NB4 (cell line): ENCODE measurements around the gene ABI1.

Experiments used
- CTCF ChIP-seq: IDR thresholded peaks from one replicate; pipeline ENCODE4 v1.5.1; 2012; ENCODE audit warnings: low read depth, low read length
- MAX ChIP-seq: IDR thresholded peaks from 2 replicates; pipeline ENCODE4 v1.6.1; 2011; ENCODE audit warnings: low read depth, low read length
- MYC ChIP-seq: IDR thresholded peaks from 2 replicates; pipeline ENCODE4 v1.6.1; 2011; ENCODE audit warnings: low read depth, low read length
- POLR2A ChIP-seq: IDR thresholded peaks from 2 replicates; pipeline ENCODE4 v1.6.1; 2011; ENCODE audit warnings: mild to moderate bottlenecking; ENCODE audit not compliant: insufficient read length; ENCODE audit errors: extremely low read depth

DNA sequence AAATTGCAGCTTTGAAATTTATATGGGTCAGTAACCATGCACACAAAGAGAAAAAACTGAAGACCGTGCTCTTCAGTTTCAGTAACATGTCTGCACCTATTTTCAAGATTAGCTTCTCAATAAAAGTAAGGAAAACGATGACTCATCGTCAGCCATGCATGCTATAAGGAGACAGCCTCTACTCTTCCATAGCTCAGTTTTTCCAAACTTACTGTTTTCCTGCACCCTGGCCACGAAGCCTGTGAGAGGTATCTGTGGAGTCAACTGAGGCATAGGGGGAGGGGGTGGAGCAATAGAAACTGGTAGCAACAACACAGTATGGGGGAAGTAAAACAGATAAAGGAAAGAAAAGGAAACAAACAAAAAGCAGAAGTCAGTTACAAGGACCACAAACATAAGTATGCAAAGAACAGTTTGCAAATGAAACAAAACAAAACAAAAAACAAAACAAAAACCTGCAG, 105.3 kb downstream of the ABI1 start:
- TF ChIP-seq CTCF = no peak
- TF ChIP-seq MAX = no peak
- no peak for TF ChIP-seq POLR2A
- TF ChIP-seq MYC = no peak
